Glutamatergic neuron (in vitro differentiated cells): ENCODE results near the gene RAI1. TPM values are rescaled to one million over a fixed set of nuclear protein-coding genes. Genes with fewer than 3 reads are reported as not detected.

Experiments used
- DNase-seq: peaks from one replicate; pipeline ENCODE4 v3.0.0; 2022
- H3K27ac Mint-ChIP-seq: one replicate; pipeline ENCODE4 v1.8.0; 2020; ENCODE audit warnings: mild to moderate bottlenecking, mixed read lengths, inconsistent platforms; ENCODE audit not compliant: unreplicated experiment
- H3K27me3 Mint-ChIP-seq: one replicate; pipeline ENCODE4 v1.8.0; 2020; ENCODE audit warnings: mild to moderate bottlenecking, moderate library complexity, mixed read lengths, inconsistent platforms; ENCODE audit not compliant: unreplicated experiment
- H3K36me3 Mint-ChIP-seq: one replicate; pipeline ENCODE4 v1.8.0; 2020; ENCODE audit warnings: mild to moderate bottlenecking, mixed read lengths, inconsistent platforms; ENCODE audit not compliant: unreplicated experiment
- H3K4me1 Mint-ChIP-seq: one replicate; pipeline ENCODE4 v1.8.0; 2020; ENCODE audit warnings: mild to moderate bottlenecking, low read depth, mixed read lengths, inconsistent platforms; ENCODE audit not compliant: unreplicated experiment
- H3K4me3 Mint-ChIP-seq: one replicate; pipeline ENCODE4 v1.8.0; 2020; ENCODE audit warnings: mild to moderate bottlenecking, mixed read lengths, inconsistent platforms; ENCODE audit not compliant: unreplicated experiment
- H3K9me3 Mint-ChIP-seq: one replicate; pipeline ENCODE4 v1.8.0; 2020; ENCODE audit warnings: mild to moderate bottlenecking, moderate library complexity, mixed read lengths, inconsistent platforms; ENCODE audit not compliant: unreplicated experiment
- CTCF ChIP-seq: fragments of 200-600 bp; sonication (generic); IDR thresholded peaks from one replicate; pipeline ENCODE4 v1.5.0; 2021; ENCODE audit not compliant: partially characterized antibody, unreplicated experiment
- total RNA-seq: library from RNA; stranded (reverse); fragmentation: NEBNext Ultra II Directional; extraction: Animal tissue kit (Norgen Biotek cat#: 25700); gene quantifications from one replicate; pipeline ENCODE4 v1.2.1, GENCODE V29; 2021; ENCODE audit not compliant: unreplicated experiment

Gene RAI1
- total RNA-seq, 1 donor from 2014 or later: 70.2 TPM

- Mint-ChIP-seq H3K27ac (peak overlapping the region; percentile 98), H3K4me3 (peak overlapping the region; percentile 78), H3K4me1 (peaks cover 44% of the 10 kb centered on the region), H3K36me3 (no peaks in the 10 kb centered on the region), H3K27me3 (peaks cover 16% of the 10 kb centered on the region), H3K9me3 (peaks cover 23% of the 10 kb centered on the region)
- DNase-seq: no peak
- TF ChIP-seq CTCF: no peak
These were observed 143.7 kb downstream of the RAI1 start for GRCh38 chr17:17824783-17825614.

DNA sequence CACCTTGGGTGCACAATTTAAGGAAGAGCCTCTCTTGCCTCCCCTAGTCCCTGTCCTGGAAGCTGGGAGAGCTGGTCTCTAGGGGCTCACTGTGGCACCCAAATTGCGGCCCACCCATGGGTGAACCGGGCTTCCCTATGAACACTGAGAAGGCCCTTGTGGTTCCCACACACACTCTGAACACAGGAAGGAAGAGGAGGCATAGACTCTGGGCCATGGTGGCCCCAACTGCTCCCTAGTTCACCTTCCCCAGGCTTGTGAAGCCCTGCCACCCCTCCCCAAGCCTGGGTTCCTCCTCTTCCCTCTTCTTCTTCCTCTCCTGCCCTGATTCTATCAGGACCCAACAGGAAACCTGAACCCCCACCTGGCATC is 145.1 kb downstream of the RAI1 start:
- Mint-ChIP-seq H3K9me3 (peaks cover 17% of the 10 kb centered on the region), H3K4me3 (no peak overlapping the region), H3K27me3 (peaks cover 16% of the 10 kb centered on the region), H3K36me3 (no peaks in the 10 kb centered on the region), H3K4me1 (peaks cover 38% of the 10 kb centered on the region), H3K27ac (no peak overlapping the region)
- no peak for DNase-seq
- TF ChIP-seq CTCF: no peak

DNA sequence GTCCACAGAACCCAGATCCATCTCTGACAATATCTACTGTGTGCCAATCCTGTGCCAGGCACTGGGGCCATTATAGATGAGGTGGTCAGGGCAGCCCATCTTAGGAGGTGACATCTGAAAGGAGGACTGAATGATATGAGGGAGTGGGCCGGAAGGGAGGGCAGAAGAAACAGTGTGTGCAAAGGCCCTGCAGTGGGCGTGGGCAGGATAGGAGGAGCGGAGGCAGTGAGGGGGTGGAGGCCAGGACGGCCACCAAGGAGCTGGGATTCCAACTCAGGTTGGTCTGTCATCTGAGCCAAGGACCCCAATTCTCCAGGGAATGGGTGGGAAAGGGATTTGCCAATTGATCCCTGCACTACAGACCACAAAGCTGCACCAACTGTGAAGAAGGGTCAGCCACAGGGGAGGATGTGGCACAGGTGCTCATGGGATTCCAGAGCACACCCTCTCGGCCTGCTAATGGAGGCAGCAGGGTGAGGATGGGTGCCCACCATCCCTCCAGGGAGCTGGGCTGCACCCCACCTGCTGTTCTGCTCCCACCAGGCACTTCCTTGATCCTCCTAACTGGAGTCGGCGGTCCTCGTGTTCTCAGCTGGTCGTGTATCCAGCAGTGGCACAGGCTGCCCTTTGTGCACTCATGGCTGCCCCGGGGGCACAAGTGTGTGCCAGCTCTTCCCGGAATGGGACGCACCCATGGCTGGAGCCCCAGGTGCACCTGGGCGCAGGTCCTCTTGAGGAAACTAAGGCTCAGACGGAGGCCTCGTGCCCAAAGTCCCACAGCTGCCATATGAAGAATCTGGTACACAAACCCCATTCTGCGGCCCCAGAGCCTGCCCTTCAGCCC is 145.9 kb downstream of the RAI1 start:
- no peak overlapping the region for H3K27ac Mint-ChIP-seq
- peaks cover 18% of the 10 kb centered on the region for H3K27me3 Mint-ChIP-seq
- peaks cover 39% of the 10 kb centered on the region for H3K4me1 Mint-ChIP-seq
- peaks cover 14% of the 10 kb centered on the region for H3K9me3 Mint-ChIP-seq
- no peak for TF ChIP-seq CTCF
- no peak for DNase-seq
- H3K36me3 Mint-ChIP-seq: no peaks in the 10 kb centered on the region
- peak overlapping the region; percentile 21 for H3K4me3 Mint-ChIP-seq

DNA sequence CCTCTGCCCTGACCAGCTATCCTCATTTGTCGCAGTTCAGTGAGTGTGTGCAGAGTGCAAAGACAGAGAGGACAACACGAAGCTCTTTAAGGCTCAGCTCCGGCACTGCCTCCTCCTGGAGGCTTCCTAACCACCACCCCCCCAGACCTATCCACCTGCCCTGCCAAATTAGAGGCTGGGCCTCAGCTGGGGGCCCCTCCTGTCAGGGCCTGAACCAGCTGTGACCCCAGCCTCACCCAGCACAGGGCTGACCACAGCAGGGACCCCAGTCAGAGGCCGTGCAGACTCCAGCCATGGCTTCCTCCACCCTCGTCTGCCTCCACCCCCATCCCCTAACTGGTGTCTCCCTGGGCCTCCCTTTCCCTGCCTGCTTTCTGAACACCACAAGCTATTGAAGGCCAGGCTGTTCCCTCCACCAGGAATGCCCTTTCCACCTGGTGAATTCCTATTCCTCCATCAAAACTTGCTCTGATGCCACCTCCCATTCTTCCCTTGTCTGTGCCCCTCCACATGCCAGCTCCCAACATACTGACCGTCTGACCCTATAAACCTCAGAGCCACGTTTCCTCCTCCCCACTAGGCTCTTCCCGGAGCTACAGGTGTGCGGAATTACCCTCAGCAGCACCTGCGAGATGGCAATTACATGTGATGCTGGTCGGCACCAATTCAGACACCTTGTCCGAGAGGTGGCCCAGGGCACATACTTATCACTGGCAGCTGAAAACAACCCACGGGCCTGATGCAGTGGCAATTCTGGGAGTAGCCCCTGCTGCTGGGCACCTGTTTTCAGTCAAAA is 146.8 kb downstream of the RAI1 start:
- no peak for TF ChIP-seq CTCF
- H3K27ac Mint-ChIP-seq: peak overlapping the region; percentile 24
- peaks cover 11% of the 10 kb centered on the region for H3K9me3 Mint-ChIP-seq
- peaks cover 16% of the 10 kb centered on the region for H3K27me3 Mint-ChIP-seq
- H3K4me1 Mint-ChIP-seq: peaks cover 34% of the 10 kb centered on the region
- H3K4me3 Mint-ChIP-seq: no peak overlapping the region
- no peak for DNase-seq
- H3K36me3 Mint-ChIP-seq: no peaks in the 10 kb centered on the region
